Stimulated activated CD4-positive, alpha-beta T cell treated with anti-CD3 and anti-CD28 coated beads, Interleukin-12 subunit alpha, Interleukin-12 subunit beta, amount 100 ng/mL, for 48 hours (primary cell): Measurements from ENCODE around the gene JPT2.
"Not testable (repeated sequence)": the region's sequence is repeated elsewhere in the genome, so short reads cannot be mapped to it uniquely, and the experiment has no call there.

ENCODE experiments used
- DNase-seq, 3 donors: peaks; one replicate each; pipeline ENCODE4 v3.0.0-alpha.2; 2020; ENCODE audit warnings: low read depth in 2 of 3, low spot score in 1 of 3

Gene JPT2

GRCh38 chr16:1705688-1706385 is 27.8 kb downstream of the JPT2 start, which contains the start of gene MAPK8IP3:
Gene MAPK8IP3 (plus strand): TSS chr16:1706195. CDS start chr16:1706340, 145 bp downstream.
- peak; percentile 88 to 95 (median 92) for DNase-seq

GRCh38 chr16:1706386-1707192 is 28.5 kb downstream of the JPT2 start:
- DNase-seq = peak; percentile 12 to 34 (median 23)

- no peak for DNase-seq
These were observed 29.2 kb downstream of the JPT2 start for GRCh38 chr16:1707193-1707790.

- no peak for DNase-seq
These were observed 30.1 kb downstream of the JPT2 start for GRCh38 chr16:1708083-1708767.

GRCh38 chr16:1708768-1709180 is 30.7 kb downstream of the JPT2 start:
- DNase-seq = no peak

GRCh38 chr16:1709356-1709755 is 31.3 kb downstream of the JPT2 start:
- no peak for DNase-seq

- DNase-seq = no peak
These were observed 32.9 kb downstream of the JPT2 start for GRCh38 chr16:1710811-1711507.

GRCh38 chr16:1712791-1713261 is 34.7 kb downstream of the JPT2 start:
- DNase-seq = no peak

- DNase-seq = no peak
These were observed 35.3 kb downstream of the JPT2 start for GRCh38 chr16:1713331-1713730.

GRCh38 chr16:1713933-1714332 is 35.9 kb downstream of the JPT2 start:
- no peak for DNase-seq

GRCh38 chr16:1715220-1715619 is 37.1 kb downstream of the JPT2 start:
- DNase-seq = no peak

- DNase-seq = not testable (repeated sequence)
These were observed 40.2 kb downstream of the JPT2 start for GRCh38 chr16:1718236-1718635.

- DNase-seq = not testable (repeated sequence)
These were observed 41.6 kb downstream of the JPT2 start for GRCh38 chr16:1719559-1720229.

- no peak for DNase-seq
These were observed 43.3 kb downstream of the JPT2 start for GRCh38 chr16:1721372-1721771.

GRCh38 chr16:1723450-1724147 is 45.5 kb downstream of the JPT2 start:
- DNase-seq = peak in 2 of 3 donors; percentile 15 to 39

GRCh38 chr16:1724491-1724890 is 46.4 kb downstream of the JPT2 start:
- DNase-seq = no peak

GRCh38 chr16:1726661-1727502 is 48.8 kb downstream of the JPT2 start:
- no peak for DNase-seq
